Nucleus accumbens (tissue), 56 donors: ENCODE measurements around the gene FRMPD1.

Experiments used
- DNase-seq, 56 donors: peaks; one replicate each; lab custom pipeline; 2025; lab: John Stamatoyannopoulos, UW

The FRMPD1 gene

DNA sequence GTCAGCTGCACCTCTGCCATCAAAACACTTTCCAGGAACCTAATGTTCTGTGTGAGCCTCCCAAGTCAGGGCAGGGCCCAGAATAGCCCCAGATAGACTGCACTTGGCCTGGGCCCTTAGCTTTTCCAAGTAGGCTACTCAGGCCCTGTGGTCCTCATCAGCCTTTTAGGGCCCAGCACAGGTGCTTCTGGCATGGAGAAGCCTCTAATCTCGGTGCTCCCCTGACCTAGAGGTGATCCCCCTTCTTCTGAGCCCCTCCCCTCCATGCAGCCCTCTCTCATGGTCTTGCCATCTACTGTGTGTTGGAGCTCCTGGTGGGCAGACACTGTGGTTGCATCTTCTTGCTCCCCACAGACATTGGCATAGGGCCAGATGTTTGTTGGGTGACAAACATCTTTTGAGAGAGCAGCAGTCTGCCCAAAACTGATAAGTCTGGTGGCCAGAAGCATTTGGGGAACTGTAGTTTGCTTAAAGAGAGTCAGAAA lies 28.1 kb downstream of the FRMPD1 start:
- no peak for DNase-seq

DNA sequence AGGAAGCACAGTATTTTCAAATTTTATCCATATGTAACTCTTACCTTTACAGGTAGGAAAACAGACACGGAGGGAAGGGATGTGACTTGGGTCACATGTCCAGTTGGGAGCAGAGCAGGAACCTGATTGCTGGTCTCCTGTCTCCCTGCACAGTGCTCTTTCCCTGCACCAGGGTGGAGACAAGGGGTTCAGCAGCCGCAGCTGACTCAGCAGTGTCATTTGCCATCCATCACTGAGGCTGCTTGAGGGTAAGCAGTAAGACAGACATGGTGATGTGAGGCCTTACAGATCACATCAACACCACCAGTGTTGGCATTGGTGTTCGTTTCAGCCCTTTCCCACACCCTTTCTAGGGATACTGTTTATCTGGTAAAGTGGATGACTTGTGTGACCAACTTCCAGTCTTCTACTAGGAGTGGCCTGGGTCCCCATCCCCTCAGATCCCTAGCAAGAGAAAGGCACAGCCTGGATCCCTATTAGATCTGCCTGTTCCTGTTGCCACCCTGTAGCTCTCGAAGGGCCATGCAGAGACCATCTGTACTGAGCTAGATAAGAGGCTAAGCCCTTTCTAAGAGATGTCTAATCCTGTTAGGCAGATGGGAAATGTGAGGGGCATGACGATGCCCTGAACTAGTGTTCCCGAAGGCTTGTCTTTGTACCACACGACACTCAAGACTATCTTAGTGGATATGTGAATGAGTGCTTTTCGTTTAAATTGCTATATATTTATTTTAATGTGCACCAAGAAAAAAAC lies 29.1 kb downstream of the FRMPD1 start:
- no peak for DNase-seq

- no peak for DNase-seq
These were observed 32.2 kb downstream of the FRMPD1 start for GRCh38 chr9:37682951-37683350.

- DNase-seq, result peak in 1 of 56 donors; percentile 9
These were observed 33.0 kb downstream of the FRMPD1 start for GRCh38 chr9:37683531-37684371.

GRCh38 chr9:37692622-37693221 lies 42.0 kb downstream of the FRMPD1 start:
- no peak for DNase-seq

DNA sequence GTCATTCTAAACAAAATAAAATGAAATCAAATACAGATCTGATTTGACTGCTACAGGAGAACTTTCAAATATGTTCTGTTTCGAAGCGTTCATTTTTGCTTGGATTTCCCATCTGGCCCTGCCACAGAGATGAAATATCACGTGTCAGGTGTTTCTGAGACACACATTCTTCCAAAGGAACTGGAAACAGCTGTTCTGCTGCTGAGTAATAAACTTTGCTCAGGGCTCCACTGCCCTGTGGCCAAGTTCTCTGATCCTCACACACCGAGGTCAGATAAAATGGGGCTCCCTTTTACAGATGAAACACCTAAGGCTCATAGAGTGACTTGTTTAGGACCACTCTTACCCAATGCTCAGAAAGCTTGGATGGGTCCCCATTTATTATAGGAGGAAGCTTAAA lies 42.5 kb downstream of the FRMPD1 start:
- no peak for DNase-seq

- no peak for DNase-seq
These were observed 43.6 kb downstream of the FRMPD1 start for GRCh38 chr9:37694355-37694754.

GRCh38 chr9:37696528-37696927 lies 45.8 kb downstream of the FRMPD1 start:
- DNase-seq, result no peak

DNA sequence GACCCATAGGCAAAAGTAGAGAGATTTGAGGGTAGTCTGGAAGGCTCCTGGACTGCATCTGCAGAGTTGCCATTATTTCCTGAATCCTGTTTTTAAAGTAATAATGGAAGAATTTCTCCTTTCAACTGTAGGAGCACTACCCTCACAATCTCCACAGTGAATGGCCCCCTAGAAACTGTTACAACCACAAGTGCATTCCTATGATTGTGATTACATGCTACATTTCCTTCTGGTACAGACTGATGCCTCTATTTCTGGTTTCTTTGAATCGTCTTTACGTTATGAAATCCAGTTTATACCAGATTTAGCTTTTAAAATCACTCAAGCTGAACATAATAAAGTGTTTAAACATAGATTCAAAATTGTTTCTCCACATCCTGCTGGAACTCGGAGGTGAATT lies 49.4 kb downstream of the FRMPD1 start:
- no peak for DNase-seq

DNA sequence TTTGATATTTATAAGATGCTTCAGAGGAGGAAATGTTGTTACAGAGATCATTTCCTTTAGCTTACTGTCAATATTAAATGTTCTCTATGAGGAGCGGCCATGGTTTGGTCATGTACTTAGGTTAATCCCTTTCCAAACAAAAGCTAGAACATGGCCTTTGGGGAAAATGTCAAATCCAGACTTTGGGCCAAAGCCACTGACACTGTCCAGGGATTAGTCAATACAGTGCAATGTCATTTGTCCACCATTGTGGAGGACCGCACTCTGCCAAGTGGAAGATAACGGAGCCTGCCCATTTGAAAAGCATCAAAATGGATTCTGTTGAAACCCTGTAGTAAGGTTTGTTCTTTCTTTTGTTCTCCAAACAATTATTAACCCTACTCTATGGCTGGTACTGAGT lies 50.1 kb downstream of the FRMPD1 start:
- DNase-seq, result no peak

GRCh38 chr9:37705787-37706186 lies 55.0 kb downstream of the FRMPD1 start:
- no peak for DNase-seq

- DNase-seq, result no peak
These were observed 55.5 kb downstream of the FRMPD1 start for GRCh38 chr9:37706290-37706689.

- no peak for DNase-seq
These were observed 57.0 kb downstream of the FRMPD1 start for GRCh38 chr9:37707748-37708147.

DNA sequence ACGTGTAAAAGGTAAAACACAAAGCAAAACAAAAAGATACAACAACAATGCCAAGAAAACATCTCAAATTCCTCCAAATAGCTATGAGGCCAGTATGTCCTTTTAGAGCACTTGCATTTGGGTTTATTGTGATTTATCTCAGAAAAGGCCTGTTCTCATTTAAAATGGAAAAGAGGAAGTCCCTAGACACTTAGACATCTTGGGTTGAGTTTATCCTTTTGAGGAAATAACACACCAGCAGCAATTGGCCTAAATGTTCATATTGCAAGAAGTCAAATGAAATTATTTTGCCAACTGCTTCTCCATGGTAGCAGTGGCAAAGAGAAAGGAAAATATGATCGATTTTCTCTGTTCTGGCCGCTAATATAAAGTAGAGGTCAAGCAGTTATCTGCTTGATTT lies 59.3 kb downstream of the FRMPD1 start:
- DNase-seq, result no peak

GRCh38 chr9:37715260-37715659 lies 64.5 kb downstream of the FRMPD1 start:
- no peak for DNase-seq

- no peak for DNase-seq
These were observed 65.3 kb downstream of the FRMPD1 start for GRCh38 chr9:37715991-37716505.

DNA sequence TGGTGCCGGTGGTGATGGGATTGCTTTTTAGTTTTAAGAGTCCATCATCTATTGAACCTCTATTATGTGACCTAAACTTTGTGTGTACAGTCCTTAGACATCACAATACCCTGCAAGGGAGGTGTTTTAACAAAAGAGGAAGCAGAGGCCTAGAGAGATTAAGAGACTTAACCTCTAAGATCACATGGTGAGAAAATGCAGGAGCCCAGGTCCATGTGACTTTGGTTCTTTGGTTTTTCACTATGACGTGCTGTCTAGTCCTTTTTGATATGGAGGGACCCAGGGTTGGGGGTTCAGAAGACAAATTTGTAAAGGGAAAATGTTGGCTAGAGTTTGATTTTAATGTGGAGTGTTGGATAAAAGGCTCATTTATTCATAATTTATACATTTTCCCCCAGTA lies 68.8 kb downstream of the FRMPD1 start:
- no peak for DNase-seq

DNA sequence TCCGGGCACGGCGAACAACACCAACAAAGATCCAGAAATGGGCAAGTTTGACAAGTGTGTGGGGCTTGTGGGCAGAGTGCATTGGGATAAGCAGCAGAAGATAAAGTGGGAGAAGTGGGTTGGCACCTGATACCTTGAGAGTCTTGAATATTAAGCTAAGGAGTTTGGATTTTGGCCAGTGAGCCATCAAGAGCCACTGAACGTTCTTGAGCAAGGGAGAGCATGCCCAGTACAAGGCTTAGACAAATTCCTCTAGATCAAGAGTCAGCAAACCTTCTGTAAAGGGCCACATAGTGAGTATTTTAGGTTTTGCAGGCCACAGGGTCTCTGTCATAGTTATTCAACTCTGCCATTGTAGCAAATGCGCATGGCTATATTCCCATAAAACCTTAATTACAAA lies 76.3 kb downstream of the FRMPD1 start:
- no peak for DNase-seq

GRCh38 chr9:37729499-37729898 lies 78.7 kb downstream of the FRMPD1 start:
- no peak for DNase-seq

DNA sequence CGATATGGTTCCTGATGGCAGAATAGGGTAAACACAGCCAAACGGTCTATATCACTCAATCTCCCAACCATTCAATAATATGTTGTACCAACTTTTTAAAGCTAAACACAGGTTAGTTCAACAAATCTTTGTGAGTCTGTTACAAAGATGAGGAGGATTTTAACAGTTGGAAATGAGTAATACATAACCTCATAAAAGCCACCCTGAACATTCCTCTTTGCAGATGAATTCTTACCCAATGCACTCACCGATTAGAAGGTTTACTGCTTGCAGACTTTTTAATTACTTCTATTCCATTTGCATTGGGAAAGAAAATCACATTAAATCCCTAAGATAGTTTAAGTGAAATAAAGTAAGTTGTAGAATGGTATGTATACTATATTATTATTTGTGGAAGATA lies 79.5 kb downstream of the FRMPD1 start:
- DNase-seq, result no peak

- DNase-seq, result no peak
These were observed 80.1 kb downstream of the FRMPD1 start for GRCh38 chr9:37730839-37731238.
